HG03135 (cell line): ENCODE measurements around the gene EPHB2.
"Not testable (repeated sequence)": the region's sequence is repeated elsewhere in the genome, so short reads cannot be mapped to it uniquely, and the experiment has no call there.

Source experiments
- ATAC-seq: cut with Tn5 transposase; IDR thresholded peaks from one replicate; pipeline ENCODE4 v1.9.1; 2021; ENCODE audit warnings: mild to moderate bottlenecking, moderate library complexity; ENCODE audit not compliant: unreplicated experiment

Gene EPHB2

GRCh38 chr1:22689505-22689904, 21.1 kb upstream of the EPHB2 start:
- ATAC-seq, result no peak

GRCh38 chr1:22691031-22691753, 19.4 kb upstream of the EPHB2 start:
- ATAC-seq, result no peak

GRCh38 chr1:22694172-22694571, 16.5 kb upstream of the EPHB2 start:
- ATAC-seq, result no peak

- ATAC-seq, result no peak
Measured at GRCh38 chr1:22696610-22697009, 14.0 kb upstream of the EPHB2 start.

- ATAC-seq, result no peak
Measured at GRCh38 chr1:22697980-22698379, 12.7 kb upstream of the EPHB2 start.

- ATAC-seq, result no peak
Measured at GRCh38 chr1:22699681-22700520, 10.7 kb upstream of the EPHB2 start.

- ATAC-seq, result no peak
Measured at GRCh38 chr1:22702296-22703085, 8.1 kb upstream of the EPHB2 start.

- no peak for ATAC-seq
Measured at GRCh38 chr1:22704440-22705067, 6.1 kb upstream of the EPHB2 start.

- ATAC-seq, result no peak
Measured at GRCh38 chr1:22705586-22705985, 5.1 kb upstream of the EPHB2 start.

- ATAC-seq, result not testable (repeated sequence)
Measured at GRCh38 chr1:22706100-22706499, 4.5 kb upstream of the EPHB2 start.

- ATAC-seq, result no peak
Measured at GRCh38 chr1:22708777-22709176, 1.9 kb upstream of the EPHB2 start.

GRCh38 chr1:22709227-22709626, 1.4 kb upstream of the EPHB2 start:
- ATAC-seq, result no peak

GRCh38 chr1:22709891-22710700, 543 bp upstream of the EPHB2 start:
- no peak for ATAC-seq

GRCh38 chr1:22711071-22711470, 432 bp downstream of the EPHB2 start:
- no peak for ATAC-seq

GRCh38 chr1:22711591-22712501, 1.2 kb downstream of the EPHB2 start:
- ATAC-seq, result no peak

GRCh38 chr1:22712502-22713271, 2.0 kb downstream of the EPHB2 start:
- no peak for ATAC-seq

- ATAC-seq, result no peak
Measured at GRCh38 chr1:22714455-22714854, 3.8 kb downstream of the EPHB2 start.

- no peak for ATAC-seq
Measured at GRCh38 chr1:22717037-22717760, 6.6 kb downstream of the EPHB2 start.
